Mammary epithelial cell (primary cell): ENCODE data around the gene RNU1-3.
"Not testable (repeated sequence)": the region's sequence is repeated elsewhere in the genome, so short reads cannot be mapped to it uniquely, and the experiment has no call there.

Source experiments
- CTCF ChIP-seq, 2 donors: IDR thresholded peaks in 1 of 2; conservative IDR thresholded peaks in 1 of 2; 2 replicates each; pipeline ENCODE4 v1.5.1; 2011 to 2012; ENCODE audit warnings: inconsistent platforms in 2 of 2, low read length in 2 of 2, mild to moderate bottlenecking in 2 of 2, control low read depth in 1 of 2, low read depth in 1 of 2; ENCODE audit not compliant: insufficient read depth in 1 of 2; ENCODE audit errors: extremely low read depth in 1 of 2
- EZH2 ChIP-seq: IDR thresholded peaks from 2 replicates; pipeline ENCODE4 v1.6.1; 2012; ENCODE audit warnings: low read length, inconsistent platforms, borderline replicate concordance

- not testable (repeated sequence) for TF ChIP-seq CTCF (conservative IDR thresholded peaks at IDR 0.05 in 1 of 2, IDR thresholded peaks at IDR 0.05 in 1 of 2; ENCODE audit: extremely low read depth in 1 of 2, insufficient read depth in 1 of 2, low read depth in 1 of 2, low read length in 2 of 2)
- TF ChIP-seq EZH2 = peak; percentile 53
These were observed 18.5 kb downstream of the RNU1-3 start for GRCh38 chr1:16648250-16648649.
